Transverse colon (tissue), 4 donors: ENCODE results near the gene ENTHD1. TPM values are rescaled to one million over a fixed set of nuclear protein-coding genes. Genes with fewer than 3 reads are reported as not detected.

Source experiments
- DNase-seq: peaks from one replicate; pipeline ENCODE4 v3.0.0-alpha.2; 2019
- H3K27ac ChIP-seq, 4 donors: fragments of 200-600 bp; sonication (generic); 2 replicates each; pipeline ENCODE4 v1.5.1; 2016 to 2018; ENCODE audit warnings: inconsistent platforms in 4 of 4
- H3K27me3 ChIP-seq: fragments of 200-600 bp; sonication (generic); 2 replicates; pipeline ENCODE4 v1.5.1; 2017; ENCODE audit warnings: inconsistent platforms
- H3K36me3 ChIP-seq, 4 donors: fragments of 200-600 bp; sonication (generic); 2 replicates each; pipeline ENCODE4 v1.5.1; 2017 to 2019; ENCODE audit warnings: inconsistent platforms in 4 of 4
- H3K4me1 ChIP-seq, 4 donors: fragments of 200-600 bp; sonication (generic); 2 replicates each; pipeline ENCODE4 v1.5.1; 2017 to 2020; ENCODE audit warnings: inconsistent platforms in 4 of 4
- H3K4me3 ChIP-seq, 4 donors: fragments of 200-600 bp; sonication (generic); 1 replicate in 1 of 4; 2 replicates in 3 of 4; pipeline versions ENCODE4 v1.5.1 to v1.6.1; 2017 to 2019; ENCODE audit warnings: inconsistent platforms in 4 of 4
- H3K9me3 ChIP-seq, 2 donors: fragments of 200-600 bp; sonication (generic); 2 replicates each; pipeline ENCODE4 v1.5.1; 2017 to 2019; ENCODE audit warnings: inconsistent platforms in 2 of 2
- EP300 ChIP-seq: sonication (generic); formaldehyde crosslinking; IDR thresholded peaks from one replicate; pipeline ENCODE4 v1.6.1; 2017; ENCODE audit warnings: antibody characterized with exemption, low read depth
- POLR2A ChIP-seq: fragments of 450-650 bp; IDR thresholded peaks from one replicate; pipeline ENCODE4 v1.6.1; 2016; ENCODE audit warnings: antibody characterized with exemption, mild to moderate bottlenecking, moderate library complexity
- POLR2AphosphoS5 ChIP-seq, 3 donors: sonication (generic); formaldehyde crosslinking; IDR thresholded peaks; one replicate each; pipeline ENCODE4 v1.6.1; 2016; ENCODE audit warnings: antibody characterized with exemption in 3 of 3
- WGBS, 2 donors: methylation state at CpG; one replicate each; pipeline ENCODE4 v1.1.5; 2018; ENCODE audit warnings: low coverage in 1 of 2; 5-methylcytosine and 5-hydroxymethylcytosine counted together
- in situ Hi-C, 4 donors: fragments of 200-750 bp; cut with MboI; loops; one replicate each; pipeline versions ENCODE4 v1.15.0 to v1.15.1; 2017; ENCODE audit warnings: low sequenced_read_pairs in 3 of 4, low pct_ligation_motif_present in 1 of 4, low pct_unique_long_range_greater_than_20kb in 1 of 4
- intact Hi-C: fragments of 100-400 bp; cut with DNase I; formaldehyde crosslinking; loops from one replicate; pipeline ENCODE4 v1.15.1; 2023; ENCODE audit warnings: low total_unique reads
- total RNA-seq, 4 donors: library from RNA; depleted of rRNA; stranded (reverse); fragments of >200 nt; gene quantifications; one replicate each; pipeline ENCODE4 v1.1.0, GENCODE V29; 2016
- TF ChIP-seq, protein P1 (sequence below), 5 experiments: fragments of 200-600 bp in 3 of 5; fragments of 450-650 bp in 2 of 5; sonication (generic) in 3 of 5; IDR thresholded peaks; 1 replicate in 2 of 5; 2 replicates in 3 of 5; pipeline ENCODE4 v1.5.1; 2016 to 2017; ENCODE audit warnings: antibody characterized with exemption in 5 of 5, inconsistent platforms in 3 of 5, mild to moderate bottlenecking in 2 of 5, moderate library complexity in 1 of 5

The ENTHD1 gene
- total RNA-seq, 4 donors from 2014 or later = not detected

DNA sequence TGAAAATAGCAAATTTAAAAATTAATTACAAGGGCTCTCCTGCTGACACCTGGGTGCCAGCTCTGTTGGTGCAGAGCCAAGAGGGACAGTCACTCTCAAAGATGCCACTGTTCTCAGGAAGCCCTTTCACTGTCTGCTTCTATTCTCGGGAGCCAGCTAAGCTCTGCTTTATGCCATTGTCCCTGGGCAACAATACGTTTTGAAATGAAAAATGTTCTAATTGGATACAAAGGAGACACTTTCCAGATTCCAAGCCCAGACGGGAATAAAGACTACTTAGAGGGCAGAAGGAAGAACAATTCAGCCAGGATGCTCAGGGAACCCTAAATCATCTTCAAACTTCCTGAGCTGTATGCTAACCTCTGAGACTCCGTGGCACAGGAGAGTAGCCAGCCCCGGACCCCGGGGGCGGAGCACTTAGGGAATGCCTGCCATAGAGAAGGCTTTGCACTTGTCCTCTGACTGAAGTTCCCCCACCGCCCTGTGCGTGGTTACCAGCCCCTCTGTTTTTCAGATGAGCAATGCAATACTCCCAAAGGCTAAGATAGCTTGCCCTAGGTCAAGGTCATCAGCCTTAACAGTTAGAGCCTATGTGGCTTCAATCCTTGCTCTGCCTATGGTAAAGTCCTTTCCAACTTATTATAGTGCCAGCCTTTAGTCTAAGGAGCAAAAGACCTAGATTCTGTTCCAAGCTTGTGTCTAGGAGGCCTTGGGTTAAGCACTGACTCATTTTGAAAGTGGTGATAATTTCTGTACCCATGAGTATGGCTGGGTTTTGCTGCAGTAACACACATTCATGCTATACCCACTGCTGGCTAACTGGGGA lies 172.1 kb downstream of the ENTHD1 start:
- H3K9me3 ChIP-seq = no peaks in the 10 kb centered on the region
- in situ Hi-C loops (no loop called here), intact Hi-C loops (no loop called here)
- H3K27ac ChIP-seq = no peak overlapping the region
- H3K36me3 ChIP-seq = no peaks in the 10 kb centered on the region
- TF ChIP-seq, protein P1, sequence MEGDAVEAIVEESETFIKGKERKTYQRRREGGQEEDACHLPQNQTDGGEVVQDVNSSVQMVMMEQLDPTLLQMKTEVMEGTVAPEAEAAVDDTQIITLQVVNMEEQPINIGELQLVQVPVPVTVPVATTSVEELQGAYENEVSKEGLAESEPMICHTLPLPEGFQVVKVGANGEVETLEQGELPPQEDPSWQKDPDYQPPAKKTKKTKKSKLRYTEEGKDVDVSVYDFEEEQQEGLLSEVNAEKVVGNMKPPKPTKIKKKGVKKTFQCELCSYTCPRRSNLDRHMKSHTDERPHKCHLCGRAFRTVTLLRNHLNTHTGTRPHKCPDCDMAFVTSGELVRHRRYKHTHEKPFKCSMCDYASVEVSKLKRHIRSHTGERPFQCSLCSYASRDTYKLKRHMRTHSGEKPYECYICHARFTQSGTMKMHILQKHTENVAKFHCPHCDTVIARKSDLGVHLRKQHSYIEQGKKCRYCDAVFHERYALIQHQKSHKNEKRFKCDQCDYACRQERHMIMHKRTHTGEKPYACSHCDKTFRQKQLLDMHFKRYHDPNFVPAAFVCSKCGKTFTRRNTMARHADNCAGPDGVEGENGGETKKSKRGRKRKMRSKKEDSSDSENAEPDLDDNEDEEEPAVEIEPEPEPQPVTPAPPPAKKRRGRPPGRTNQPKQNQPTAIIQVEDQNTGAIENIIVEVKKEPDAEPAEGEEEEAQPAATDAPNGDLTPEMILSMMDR (IDR thresholded peaks at IDR 0.05) = no peak
- TF ChIP-seq EP300 = no peak
- TF ChIP-seq POLR2AphosphoS5 (IDR thresholded peaks at IDR 0.05) = no peak
- no peak for TF ChIP-seq POLR2A
- H3K27me3 ChIP-seq = peaks cover 5% of the 10 kb centered on the region
- no peak for DNase-seq
- peaks cover 0 to 7% (median 0%) of the 10 kb centered on the region in 4 donors for H3K4me1 ChIP-seq
- WGBS, 2 donors = 40 to 42% methylated on average over 1 to 9 of the region's 9 CpGs
- H3K4me3 ChIP-seq = no peak overlapping the region

DNA sequence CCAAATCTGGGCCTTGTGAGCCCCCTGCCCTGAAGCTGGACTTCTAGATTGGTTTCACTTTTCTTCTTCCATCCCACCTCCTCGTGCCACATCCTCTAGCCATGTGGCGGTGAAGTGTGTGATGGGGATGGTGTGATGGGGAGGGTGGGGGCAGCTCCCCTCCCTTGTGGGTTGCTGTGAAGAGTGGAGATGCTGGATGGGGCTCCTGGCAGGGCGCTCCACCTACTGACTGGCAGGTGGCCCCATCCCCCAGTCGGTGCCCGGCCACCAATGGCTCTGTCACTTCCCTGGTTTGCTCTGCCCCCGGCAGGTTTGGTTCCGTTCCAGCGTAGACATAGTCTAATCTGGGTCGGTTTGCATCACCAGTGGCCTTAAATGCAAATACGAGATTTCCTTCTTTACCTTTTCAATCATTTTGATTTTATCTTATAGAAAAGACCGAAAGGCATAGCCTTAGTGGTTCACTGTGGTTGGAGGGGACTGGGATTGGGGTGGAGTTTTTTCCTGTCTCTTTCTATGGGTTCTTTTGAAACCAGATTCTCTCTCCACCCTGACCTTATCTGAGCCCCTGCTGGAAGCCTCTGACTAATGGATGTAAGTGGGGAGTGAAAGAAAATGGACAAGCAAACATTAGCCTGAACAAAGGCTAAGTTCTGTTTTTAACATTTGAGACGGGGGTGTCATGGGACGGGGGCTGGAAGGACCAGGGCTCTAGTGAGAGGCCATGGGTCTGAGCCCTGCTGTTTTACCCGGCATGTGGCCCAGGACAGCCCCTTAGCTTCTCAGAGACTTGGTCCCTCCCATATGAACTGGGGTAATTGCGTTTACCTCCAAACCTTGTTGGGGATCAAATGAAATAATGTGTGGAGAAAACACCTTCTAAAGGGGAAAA lies 173.8 kb downstream of the ENTHD1 start:
- Histone ChIP-seq H3K36me3 (no peaks in the 10 kb centered on the region), H3K27ac (no peak overlapping the region), H3K4me3 (no peak overlapping the region), H3K27me3 (no peaks in the 10 kb centered on the region), H3K9me3 (no peaks in the 10 kb centered on the region), H3K4me1 (peaks cover 0 to 7% (median 0%) of the 10 kb centered on the region in 4 donors)
- intact Hi-C loops (no loop called here), in situ Hi-C loops (no loop called here)
- WGBS, 2 donors = 83 to 87% methylated on average over 1 to 15 of the region's 15 CpGs
- DNase-seq = no peak
- no peak for TF ChIP-seq POLR2AphosphoS5 (IDR thresholded peaks at IDR 0.05)
- TF ChIP-seq, protein P1 (IDR thresholded peaks at IDR 0.05) = no peak
- TF ChIP-seq EP300 = no peak
- TF ChIP-seq POLR2A = no peak

DNA sequence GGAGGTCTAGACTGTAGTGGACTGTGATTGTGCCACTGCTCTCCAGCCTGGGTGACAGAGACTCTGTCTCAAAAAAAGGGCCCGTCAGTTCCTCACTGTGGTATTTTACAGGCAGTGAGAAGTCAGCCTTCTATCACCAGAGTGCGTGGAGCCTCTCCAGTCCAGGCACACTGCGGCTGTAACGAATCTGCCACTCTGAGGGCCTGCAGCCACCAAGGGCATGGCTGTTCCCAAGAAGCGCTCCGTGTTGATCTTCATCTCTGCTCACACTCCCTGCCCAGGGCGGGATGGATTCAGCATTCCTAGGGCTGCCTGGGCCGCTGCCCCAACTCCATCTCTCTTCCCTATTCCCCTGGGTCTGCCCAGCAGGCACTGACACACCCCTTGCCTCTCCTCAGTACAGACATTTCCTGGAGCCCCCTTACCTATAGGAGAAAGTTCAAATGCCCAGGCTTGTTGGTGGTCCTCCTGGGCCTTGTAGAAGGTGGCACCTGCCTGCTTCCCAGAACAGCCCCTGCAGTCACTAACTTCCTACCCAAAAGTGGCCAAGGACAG lies 174.6 kb downstream of the ENTHD1 start:
- Histone ChIP-seq H3K27me3 (no peaks in the 10 kb centered on the region), H3K4me1 (peaks cover 0 to 7% (median 0%) of the 10 kb centered on the region in 4 donors), H3K4me3 (no peak overlapping the region), H3K9me3 (no peaks in the 10 kb centered on the region), H3K36me3 (no peaks in the 10 kb centered on the region), H3K27ac (no peak overlapping the region)
- in situ Hi-C loops = no loop called here
- TF ChIP-seq, protein P1 (IDR thresholded peaks at IDR 0.05) = no peak
- TF ChIP-seq POLR2AphosphoS5 (IDR thresholded peaks at IDR 0.05) (no peak), EP300 (no peak), POLR2A (no peak)
- intact Hi-C loops = no loop called here
- DNase-seq = no peak
- 93% methylated on average over 8 of the region's 8 CpGs; no CpG with 5 or more reads in 1 of the 2 donors for WGBS, 2 donors

DNA sequence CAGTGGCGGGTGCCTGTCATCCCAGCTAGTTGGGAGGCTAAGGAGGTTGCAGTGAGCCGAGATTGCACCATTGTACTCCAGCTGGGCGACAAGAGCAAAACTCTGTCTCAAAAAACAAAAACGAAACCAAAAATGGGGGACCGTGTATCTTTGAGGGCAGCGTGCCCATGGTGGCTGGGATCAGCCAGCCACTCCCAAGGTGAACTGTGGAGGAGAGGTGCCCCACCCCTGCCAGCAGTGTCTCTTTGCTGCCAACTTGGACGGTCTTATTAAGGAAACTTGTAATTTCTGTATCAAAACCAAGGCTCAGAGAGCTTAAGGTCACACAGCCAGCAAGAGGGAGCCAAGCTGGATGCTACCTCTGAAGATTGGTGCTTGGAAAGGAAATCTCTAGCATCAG lies 175.4 kb downstream of the ENTHD1 start:
- Histone ChIP-seq H3K4me1 (peaks cover 0 to 7% (median 0%) of the 10 kb centered on the region in 4 donors), H3K9me3 (no peaks in the 10 kb centered on the region), H3K27ac (no peak overlapping the region), H3K27me3 (no peaks in the 10 kb centered on the region), H3K36me3 (no peaks in the 10 kb centered on the region), H3K4me3 (no peak overlapping the region)
- intact Hi-C loops = no loop called here
- 60 to 62% methylated on average over 1 to 7 of the region's 7 CpGs for WGBS, 2 donors
- DNase-seq = peak; percentile 29
- in situ Hi-C loops = no loop called here
- no peak for TF ChIP-seq POLR2A
- TF ChIP-seq, protein P1 (IDR thresholded peaks at IDR 0.05) = no peak
- no peak for TF ChIP-seq POLR2AphosphoS5 (IDR thresholded peaks at IDR 0.05)
- no peak for TF ChIP-seq EP300
